ENCODE results near the gene LRRC37A. TPM values are rescaled to one million over a fixed set of nuclear protein-coding genes. Genes with fewer than 3 reads are reported as not detected.
"Not testable (repeated sequence)": the region's sequence is repeated elsewhere in the genome, so short reads cannot be mapped to it uniquely, and the experiment has no call there.

Gene LRRC37A
- total RNA-seq, 1 experiment from 2014 or later = 0.83 TPM

DNA sequence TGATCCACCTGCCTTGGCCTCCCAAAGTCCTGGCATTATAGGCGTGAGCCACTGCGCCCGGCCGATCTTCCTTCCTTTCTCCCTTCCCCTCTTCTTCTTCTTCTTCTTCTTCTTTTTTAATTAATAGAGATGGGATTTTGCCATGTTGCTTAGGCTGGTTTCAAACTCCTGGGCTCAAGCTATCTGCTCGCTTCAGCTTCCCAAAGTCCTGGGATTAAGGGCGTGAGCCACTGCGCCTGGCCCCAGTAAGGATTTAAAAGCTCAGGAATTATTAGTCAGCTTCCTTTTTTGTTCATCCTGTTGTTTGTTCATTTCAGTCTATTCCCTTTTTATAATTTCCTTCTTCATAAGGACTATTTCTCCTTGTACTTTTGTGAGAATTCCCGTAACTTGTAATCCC is 32.7 kb upstream of the LRRC37A start:
- H3K27me3 Mint-ChIP-seq (ENCODE audit: low read depth) = peaks cover 63% of the 10 kb centered on the region

DNA sequence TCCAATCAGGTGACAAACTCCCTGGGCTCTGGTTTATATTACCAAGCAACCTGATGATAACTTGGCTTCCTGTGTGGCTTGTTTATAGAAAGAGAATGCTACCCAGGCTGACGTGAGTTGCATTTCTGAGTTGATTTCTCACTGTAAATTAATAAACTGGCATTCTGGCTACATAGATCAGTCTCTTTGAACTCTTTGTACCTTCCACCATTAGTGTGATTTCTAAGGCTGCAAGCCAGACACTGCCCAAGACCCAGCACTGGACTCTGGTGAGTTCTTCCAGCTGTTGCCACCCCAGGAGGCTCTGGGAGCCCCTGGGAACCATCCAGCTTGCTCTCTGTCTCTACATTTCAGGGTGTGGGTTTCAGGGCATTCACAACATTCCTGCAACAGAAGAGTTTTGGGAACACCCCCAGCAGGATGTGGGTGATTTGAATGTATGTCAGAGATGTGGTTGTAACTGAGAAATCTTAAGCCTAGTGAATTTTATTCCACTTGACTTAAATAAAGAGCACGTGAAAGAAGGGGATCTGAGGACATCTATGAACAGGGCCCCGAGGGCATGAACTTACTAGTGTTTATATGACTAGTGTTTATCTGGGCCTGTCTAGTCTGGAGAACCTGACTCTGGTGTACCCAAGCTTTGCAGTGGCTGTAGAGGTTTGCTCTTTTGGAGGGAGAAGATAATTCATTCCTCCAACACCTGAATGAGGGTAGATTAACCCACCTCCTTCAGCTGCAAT is 30.3 kb upstream of the LRRC37A start:
- no peak overlapping the region for H3K4me3 Mint-ChIP-seq
- H3K27ac Mint-ChIP-seq = no peak overlapping the region; the same call in 1 of the 2 replicates
- peaks cover 12% of the 10 kb centered on the region for H3K4me1 Mint-ChIP-seq
- no peaks in the 10 kb centered on the region for H3K9me3 Mint-ChIP-seq
- TF ChIP-seq TEAD1 (CRISPR knock-in tag; IDR thresholded peaks at IDR 0.05) (no peak), ATF1 (CRISPR knock-in tag; IDR thresholded peaks at IDR 0.05) (no peak), NFE2L1 (CRISPR knock-in tag; IDR thresholded peaks at IDR 0.05) (no peak), ZNF423 (CRISPR knock-in tag; IDR thresholded peaks at IDR 0.05) (no peak), PRRX2 (CRISPR knock-in tag; IDR thresholded peaks at IDR 0.05) (no peak), TEAD4 (CRISPR knock-in tag; IDR thresholded peaks at IDR 0.05) (no peak), TP53 (CRISPR knock-in tag; IDR thresholded peaks at IDR 0.05) (no peak), SMAD4 (CRISPR knock-in tag; IDR thresholded peaks at IDR 0.05) (no peak), NR1H2 (CRISPR knock-in tag; IDR thresholded peaks at IDR 0.05) (no peak), MYBL2 (CRISPR knock-in tag; IDR thresholded peaks at IDR 0.05) (no peak), ZNF396 (CRISPR knock-in tag; IDR thresholded peaks at IDR 0.05; ENCODE audit: borderline replicate concordance) (no peak), ZNF138 (CRISPR knock-in tag; conservative IDR thresholded peaks at IDR 0.05) (no peak), ZNF219 (CRISPR knock-in tag; IDR thresholded peaks at IDR 0.05; ENCODE audit: borderline replicate concordance) (no peak)
- TF ChIP-seq, protein P1, sequence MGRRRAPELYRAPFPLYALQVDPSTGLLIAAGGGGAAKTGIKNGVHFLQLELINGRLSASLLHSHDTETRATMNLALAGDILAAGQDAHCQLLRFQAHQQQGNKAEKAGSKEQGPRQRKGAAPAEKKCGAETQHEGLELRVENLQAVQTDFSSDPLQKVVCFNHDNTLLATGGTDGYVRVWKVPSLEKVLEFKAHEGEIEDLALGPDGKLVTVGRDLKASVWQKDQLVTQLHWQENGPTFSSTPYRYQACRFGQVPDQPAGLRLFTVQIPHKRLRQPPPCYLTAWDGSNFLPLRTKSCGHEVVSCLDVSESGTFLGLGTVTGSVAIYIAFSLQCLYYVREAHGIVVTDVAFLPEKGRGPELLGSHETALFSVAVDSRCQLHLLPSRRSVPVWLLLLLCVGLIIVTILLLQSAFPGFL (CRISPR knock-in tag; IDR thresholded peaks at IDR 0.05; ENCODE audit: borderline replicate concordance) = no peak
- TF ChIP-seq, protein P2, sequence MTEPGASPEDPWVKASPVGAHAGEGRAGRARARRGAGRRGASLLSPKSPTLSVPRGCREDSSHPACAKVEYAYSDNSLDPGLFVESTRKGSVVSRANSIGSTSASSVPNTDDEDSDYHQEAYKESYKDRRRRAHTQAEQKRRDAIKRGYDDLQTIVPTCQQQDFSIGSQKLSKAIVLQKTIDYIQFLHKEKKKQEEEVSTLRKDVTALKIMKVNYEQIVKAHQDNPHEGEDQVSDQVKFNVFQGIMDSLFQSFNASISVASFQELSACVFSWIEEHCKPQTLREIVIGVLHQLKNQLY (CRISPR knock-in tag; IDR thresholded peaks at IDR 0.05) = no peak
- no peaks in the 10 kb centered on the region for H3K36me3 Mint-ChIP-seq
- ATAC-seq (no peak), DNase-seq (ENCODE audit: low spot score) (no peak)
- ChIA-PET CTCF (interaction anchor here (0.6 kb wide), 1 partner anchor 51 kb away, joined by 3 read pairs; no protein-coding TSS in a partner anchor), POLR2A (interaction anchor here (0.6 kb wide), 1 partner anchor 1696 kb away, joined by 3 read pairs; no protein-coding TSS in a partner anchor)
- peaks cover 72% of the 10 kb centered on the region for H3K27me3 Mint-ChIP-seq (ENCODE audit: low read depth)

More for the DNA sequence above, 32.7 kb upstream of the LRRC37A start:
- ATAC-seq = no peak
- POLR2A ChIA-PET = no interaction called here
- no peak for TF ChIP-seq GTF2I (CRISPR knock-in tag; conservative IDR thresholded peaks at IDR 0.05)
- TF ChIP-seq, protein P3, sequence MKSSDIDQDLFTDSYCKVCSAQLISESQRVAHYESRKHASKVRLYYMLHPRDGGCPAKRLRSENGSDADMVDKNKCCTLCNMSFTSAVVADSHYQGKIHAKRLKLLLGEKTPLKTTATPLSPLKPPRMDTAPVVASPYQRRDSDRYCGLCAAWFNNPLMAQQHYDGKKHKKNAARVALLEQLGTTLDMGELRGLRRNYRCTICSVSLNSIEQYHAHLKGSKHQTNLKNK (CRISPR knock-in tag; IDR thresholded peaks at IDR 0.05) = no peak
- TF ChIP-seq, protein P4, sequence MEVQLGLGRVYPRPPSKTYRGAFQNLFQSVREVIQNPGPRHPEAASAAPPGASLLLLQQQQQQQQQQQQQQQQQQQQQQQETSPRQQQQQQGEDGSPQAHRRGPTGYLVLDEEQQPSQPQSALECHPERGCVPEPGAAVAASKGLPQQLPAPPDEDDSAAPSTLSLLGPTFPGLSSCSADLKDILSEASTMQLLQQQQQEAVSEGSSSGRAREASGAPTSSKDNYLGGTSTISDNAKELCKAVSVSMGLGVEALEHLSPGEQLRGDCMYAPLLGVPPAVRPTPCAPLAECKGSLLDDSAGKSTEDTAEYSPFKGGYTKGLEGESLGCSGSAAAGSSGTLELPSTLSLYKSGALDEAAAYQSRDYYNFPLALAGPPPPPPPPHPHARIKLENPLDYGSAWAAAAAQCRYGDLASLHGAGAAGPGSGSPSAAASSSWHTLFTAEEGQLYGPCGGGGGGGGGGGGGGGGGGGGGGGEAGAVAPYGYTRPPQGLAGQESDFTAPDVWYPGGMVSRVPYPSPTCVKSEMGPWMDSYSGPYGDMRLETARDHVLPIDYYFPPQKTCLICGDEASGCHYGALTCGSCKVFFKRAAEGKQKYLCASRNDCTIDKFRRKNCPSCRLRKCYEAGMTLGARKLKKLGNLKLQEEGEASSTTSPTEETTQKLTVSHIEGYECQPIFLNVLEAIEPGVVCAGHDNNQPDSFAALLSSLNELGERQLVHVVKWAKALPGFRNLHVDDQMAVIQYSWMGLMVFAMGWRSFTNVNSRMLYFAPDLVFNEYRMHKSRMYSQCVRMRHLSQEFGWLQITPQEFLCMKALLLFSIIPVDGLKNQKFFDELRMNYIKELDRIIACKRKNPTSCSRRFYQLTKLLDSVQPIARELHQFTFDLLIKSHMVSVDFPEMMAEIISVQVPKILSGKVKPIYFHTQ (CRISPR knock-in tag; IDR thresholded peaks at IDR 0.05) = no peak
- TF ChIP-seq, protein P5, sequence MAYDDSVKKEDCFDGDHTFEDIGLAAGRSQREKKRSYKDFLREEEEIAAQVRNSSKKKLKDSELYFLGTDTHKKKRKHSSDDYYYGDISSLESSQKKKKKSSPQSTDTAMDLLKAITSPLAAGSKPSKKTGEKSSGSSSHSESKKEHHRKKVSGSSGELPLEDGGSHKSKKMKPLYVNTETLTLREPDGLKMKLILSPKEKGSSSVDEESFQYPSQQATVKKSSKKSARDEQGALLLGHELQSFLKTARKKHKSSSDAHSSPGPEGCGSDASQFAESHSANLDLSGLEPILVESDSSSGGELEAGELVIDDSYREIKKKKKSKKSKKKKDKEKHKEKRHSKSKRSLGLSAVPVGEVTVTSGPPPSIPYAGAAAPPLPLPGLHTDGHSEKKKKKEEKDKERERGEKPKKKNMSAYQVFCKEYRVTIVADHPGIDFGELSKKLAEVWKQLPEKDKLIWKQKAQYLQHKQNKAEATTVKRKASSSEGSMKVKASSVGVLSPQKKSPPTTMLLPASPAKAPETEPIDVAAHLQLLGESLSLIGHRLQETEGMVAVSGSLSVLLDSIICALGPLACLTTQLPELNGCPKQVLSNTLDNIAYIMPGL (CRISPR knock-in tag; IDR thresholded peaks at IDR 0.05) = no peak
- TF ChIP-seq CREM (CRISPR knock-in tag; IDR thresholded peaks at IDR 0.05) = no peak
- no peak for TF ChIP-seq ZNF317 (CRISPR knock-in tag; IDR thresholded peaks at IDR 0.05; ENCODE audit: borderline replicate concordance, low read depth)
- TF ChIP-seq, protein P6, sequence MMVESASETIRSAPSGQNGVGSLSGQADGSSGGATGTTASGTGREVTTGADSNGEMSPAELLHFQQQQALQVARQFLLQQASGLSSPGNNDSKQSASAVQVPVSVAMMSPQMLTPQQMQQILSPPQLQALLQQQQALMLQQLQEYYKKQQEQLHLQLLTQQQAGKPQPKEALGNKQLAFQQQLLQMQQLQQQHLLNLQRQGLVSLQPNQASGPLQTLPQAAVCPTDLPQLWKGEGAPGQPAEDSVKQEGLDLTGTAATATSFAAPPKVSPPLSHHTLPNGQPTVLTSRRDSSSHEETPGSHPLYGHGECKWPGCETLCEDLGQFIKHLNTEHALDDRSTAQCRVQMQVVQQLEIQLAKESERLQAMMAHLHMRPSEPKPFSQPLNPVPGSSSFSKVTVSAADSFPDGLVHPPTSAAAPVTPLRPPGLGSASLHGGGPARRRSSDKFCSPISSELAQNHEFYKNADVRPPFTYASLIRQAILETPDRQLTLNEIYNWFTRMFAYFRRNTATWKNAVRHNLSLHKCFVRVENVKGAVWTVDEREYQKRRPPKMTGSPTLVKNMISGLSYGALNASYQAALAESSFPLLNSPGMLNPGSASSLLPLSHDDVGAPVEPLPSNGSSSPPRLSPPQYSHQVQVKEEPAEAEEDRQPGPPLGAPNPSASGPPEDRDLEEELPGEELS (CRISPR knock-in tag; IDR thresholded peaks at IDR 0.05) = no peak
- TF ChIP-seq SOX15 (CRISPR knock-in tag; IDR thresholded peaks at IDR 0.05) = no peak
- TF ChIP-seq IRF2 (CRISPR knock-in tag; IDR thresholded peaks at IDR 0.05; ENCODE audit: borderline replicate concordance, low read depth) = no peak
- Mint-ChIP-seq H3K4me1 (peaks cover 8% of the 10 kb centered on the region), H3K9me3 (no peaks in the 10 kb centered on the region), H3K27ac (no peak overlapping the region), H3K36me3 (no peaks in the 10 kb centered on the region), H3K4me3 (no peak overlapping the region)
- CTCF ChIA-PET = no interaction called here
- DNase-seq (ENCODE audit: low spot score) = no peak

DNA sequence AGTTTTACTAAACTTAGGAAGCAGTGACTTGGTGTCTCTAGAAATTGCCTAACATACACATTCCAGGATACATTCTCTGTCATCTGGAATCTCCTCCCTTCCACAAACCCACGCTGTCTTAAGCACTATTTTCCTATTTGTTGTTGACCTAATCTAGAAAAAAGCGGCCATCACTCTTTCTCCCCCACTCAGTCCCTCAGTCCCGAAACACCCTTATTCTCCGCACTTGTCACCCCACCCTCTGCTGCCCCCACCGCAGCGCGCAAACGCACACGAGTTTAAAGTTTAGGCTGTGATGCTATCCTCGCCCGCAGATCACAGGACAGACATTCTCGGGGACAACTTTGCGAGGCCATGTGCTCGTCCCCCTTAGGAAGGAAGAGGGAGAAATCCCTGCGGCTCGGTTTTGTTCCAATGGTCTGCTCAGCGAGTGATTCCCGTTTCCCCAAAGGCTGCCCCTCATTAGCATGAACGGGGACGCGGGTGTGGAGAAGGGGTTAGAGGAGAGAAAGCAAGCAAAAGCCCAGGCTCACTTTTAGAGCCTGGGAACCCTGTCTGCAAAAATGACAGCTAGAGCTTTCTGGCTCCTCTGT is 28.8 kb upstream of the LRRC37A start:
- ATAC-seq = peak; percentile 8; the same call in 1 of the 2 replicates
- 0 out of 2 replicates have a peak overlapping the region, but pooled peaks have one; percentile 39 for H3K27ac Mint-ChIP-seq
- CTCF ChIA-PET = interaction anchor here (1.1 to 1.8 kb wide), 2 partner anchors 53 to 73 kb away, joined by 4 to 5 read pairs; partner anchors contain the start of gene KANSL1
- H3K4me3 Mint-ChIP-seq = peak overlapping the region; percentile 82
- H3K36me3 Mint-ChIP-seq, POLR2A ChIA-PET, H3K9me3 Mint-ChIP-seq: not testable (repeated sequence)
- DNase-seq (ENCODE audit: low spot score) = peak; percentile 22
- peaks cover 67% of the 10 kb centered on the region for H3K27me3 Mint-ChIP-seq (ENCODE audit: low read depth)
- peaks cover 12% of the 10 kb centered on the region for H3K4me1 Mint-ChIP-seq

Measured in WTC11 (cell line).